M059J (cell line): ENCODE measurements around the gene PISD. TPM values are rescaled to one million over a fixed set of nuclear protein-coding genes. Genes with fewer than 3 reads are reported as not detected.

Experiments
- DNase-seq: peaks from one replicate; pipeline ENCODE4 v3.0.0-alpha.2; 2012; ENCODE audit warnings: low read depth
- total RNA-seq: library from RNA; depleted of rRNA; stranded (reverse); fragments of >200 nt; shearing (Covaris generic); gene quantifications from 2 replicates; pipeline ENCODE4 v1.2.3, GENCODE V29; 2014; rRNA removed

Gene PISD
- total RNA-seq, 1 experiment from 2014 or later, result 21.7 TPM

DNA sequence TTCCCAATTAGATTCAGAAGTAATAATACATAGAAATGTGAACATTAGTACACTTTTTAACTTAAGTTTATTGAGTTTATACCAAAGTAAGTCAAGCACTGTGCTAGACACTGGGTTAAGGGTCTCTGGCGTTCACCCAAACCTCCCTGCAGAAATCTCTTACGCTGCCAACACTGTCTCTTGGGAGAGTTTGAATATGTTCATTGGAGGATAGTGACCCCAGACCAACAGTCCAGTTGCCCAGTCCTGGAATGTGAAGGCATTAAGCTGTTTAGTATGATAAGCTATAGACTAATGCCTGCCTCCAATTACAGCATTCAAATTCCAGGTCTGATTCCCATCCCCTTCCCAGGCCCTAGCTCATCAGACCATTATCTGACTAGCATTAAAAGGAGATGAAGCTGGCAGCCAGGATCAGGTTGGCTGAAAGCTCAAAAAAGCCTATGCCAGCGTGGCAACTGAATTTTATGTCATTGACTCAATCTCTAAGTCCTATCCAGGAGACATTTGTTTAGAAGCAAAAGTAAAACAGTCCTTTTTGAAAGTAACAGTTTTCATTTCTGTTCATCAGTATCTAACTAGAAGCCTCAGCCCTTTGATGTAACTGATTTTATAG, 87.9 kb downstream of the PISD start:
- DNase-seq, result no peak

DNA sequence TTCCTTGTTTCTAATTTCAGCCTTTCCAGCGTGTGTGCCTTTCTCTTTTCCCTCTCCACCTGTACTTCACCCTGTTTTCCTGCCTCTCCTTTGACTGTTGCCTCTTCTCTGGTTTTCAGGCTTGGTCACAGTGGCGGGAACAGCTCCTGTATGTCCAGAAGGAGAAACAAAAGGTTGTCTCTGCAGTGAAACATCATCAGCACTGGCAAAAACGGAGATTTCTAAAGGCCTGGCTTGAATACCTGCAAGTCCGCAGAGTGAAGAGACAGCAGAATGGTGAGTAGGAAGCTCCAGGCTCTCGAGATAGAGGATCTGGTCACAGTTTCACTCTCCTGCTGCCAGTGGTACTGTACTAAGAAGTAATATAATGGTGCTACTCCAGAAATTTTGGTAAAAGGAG, 89.1 kb downstream of the PISD start:
- DNase-seq, result no peak

DNA sequence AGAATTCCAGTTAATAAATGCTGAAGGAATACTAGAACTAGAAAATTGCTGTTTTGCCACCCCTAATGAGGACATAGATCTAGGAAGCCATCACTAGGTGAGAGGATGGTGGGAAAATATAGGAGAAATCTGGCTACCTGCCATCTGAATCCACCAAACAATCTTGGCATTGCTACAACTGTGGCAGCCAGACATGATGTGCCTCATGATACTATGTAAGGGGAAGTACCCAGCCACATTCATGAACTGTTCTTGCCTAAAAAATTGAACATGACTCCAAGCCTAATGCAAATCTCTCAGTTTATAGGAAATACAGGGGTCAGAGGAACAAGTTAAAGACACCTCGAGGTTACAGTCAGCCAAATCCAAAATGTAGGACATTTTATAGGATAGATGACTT, 92.9 kb downstream of the PISD start:
- no peak for DNase-seq

Other genes starting within 250 kb of the PISD start
- 5.8 and 7.4 TPM in 2 replicates for gene EIF4ENIF1, start 172.4 kb downstream of the PISD start, total RNA-seq
- 4.7 and 5.0 TPM in 2 replicates for gene SFI1, start 165.7 kb downstream of the PISD start, total RNA-seq
- 12.8 and 14.9 TPM in 2 replicates for gene PRR14L, start 87.9 kb upstream of the PISD start, total RNA-seq
- 1.5 and 1.8 TPM in 2 replicates for gene DEPDC5, start 91.8 kb upstream of the PISD start, total RNA-seq